CD14-positive monocyte (primary cell): ENCODE measurements around the gene CISH. TPM values are rescaled to one million over a fixed set of nuclear protein-coding genes. Genes with fewer than 3 reads are reported as not detected.

Experiments
- DNase-seq, 3 donors: peaks; one replicate each; pipeline ENCODE4 v3.0.0-alpha.2; 2011 to 2022
- H2AFZ ChIP-seq: 2 replicates; pipeline ENCODE4 v1.6.0; 2012; ENCODE audit warnings: mild to moderate bottlenecking, low read depth, low read length, inconsistent platforms; ENCODE audit not compliant: insufficient read depth, poor library complexity, severe bottlenecking
- H3K27ac ChIP-seq, 2 donors: 1 replicate in 1 of 2; 2 replicates in 1 of 2; pipeline ENCODE4 v1.5.1; 2012 to 2013; ENCODE audit warnings: low read length in 2 of 2, control low read depth in 1 of 2, inconsistent platforms in 1 of 2, low read depth in 1 of 2, mild to moderate bottlenecking in 1 of 2
- H3K27me3 ChIP-seq, 2 donors: one replicate each; pipeline versions ENCODE4 v1.6.0 to v1.6.1; 2011 to 2013; ENCODE audit warnings: low read length in 2 of 2; ENCODE audit not compliant: control insufficient read depth in 2 of 2, insufficient read depth in 2 of 2
- H3K36me3 ChIP-seq, 2 donors: replicated peaks in 1 of 2; 1 replicate in 1 of 2; 2 replicates in 1 of 2; pipeline versions ENCODE4 v1.5.1 to v1.6.1; 2012 to 2013; ENCODE audit warnings: low read length in 2 of 2, control low read depth in 1 of 2, inconsistent platforms in 1 of 2, mild to moderate bottlenecking in 1 of 2; ENCODE audit not compliant: insufficient read depth in 2 of 2, control insufficient read depth in 1 of 2
- H3K4me1 ChIP-seq, 2 donors: 1 replicate in 1 of 2; 2 replicates in 1 of 2; pipeline versions ENCODE4 v1.5.1 to v1.6.1; 2012 to 2013; ENCODE audit warnings: low read length in 2 of 2, control low read depth in 1 of 2, inconsistent platforms in 1 of 2, mild to moderate bottlenecking in 1 of 2, moderate library complexity in 1 of 2; ENCODE audit not compliant: insufficient read depth in 2 of 2, control insufficient read depth in 1 of 2
- H3K4me2 ChIP-seq: replicated peaks from 2 replicates; pipeline ENCODE3; 2012; ENCODE audit warnings: low read length, moderate library complexity, mild to moderate bottlenecking; ENCODE audit not compliant: poor library complexity, severe bottlenecking; ENCODE audit errors: extremely low read depth
- H3K4me3 ChIP-seq, 3 experiments: fragments of 200-600 bp in 1 of 3; sonication (generic) in 1 of 3; replicated peaks in 1 of 3; 1 replicate in 2 of 3; 2 replicates in 1 of 3; pipeline ENCODE4 v1.5.1; 2011 to 2013; ENCODE audit warnings: low read length in 3 of 3, mild to moderate bottlenecking in 3 of 3, control low read depth in 2 of 3, low read depth in 2 of 3, inconsistent platforms in 1 of 3, moderate library complexity in 1 of 3
- H3K79me2 ChIP-seq: 2 replicates; pipeline ENCODE4 v1.6.0; 2012; ENCODE audit warnings: mild to moderate bottlenecking, control low read depth, inconsistent platforms, low read length, moderate library complexity; ENCODE audit not compliant: insufficient read depth
- H3K9ac ChIP-seq: 2 replicates; pipeline ENCODE4 v1.6.0; 2017; ENCODE audit warnings: low read length, mild to moderate bottlenecking; ENCODE audit not compliant: insufficient read depth, poor library complexity, severe bottlenecking
- H3K9me3 ChIP-seq, 2 donors: replicated peaks in 1 of 2; 1 replicate in 1 of 2; 2 replicates in 1 of 2; pipeline versions ENCODE4 v1.5.1 to v1.6.1; 2012 to 2013; ENCODE audit warnings: low read length in 2 of 2, control low read depth in 1 of 2; ENCODE audit not compliant: control insufficient read depth in 1 of 2, insufficient read depth in 1 of 2
- H4K20me1 ChIP-seq: 2 replicates; pipeline ENCODE4 v1.6.0; 2012; ENCODE audit warnings: mild to moderate bottlenecking, low read length, control low read depth, moderate library complexity; ENCODE audit not compliant: insufficient read depth
- H3K27ac Mint-ChIP-seq, 7 donors: one replicate each; pipeline ENCODE4 v1.8.0; 2020; ENCODE audit warnings: mild to moderate bottlenecking in 7 of 7, mixed read lengths in 7 of 7, moderate library complexity in 6 of 7, inconsistent platforms in 2 of 7
- H3K27me3 Mint-ChIP-seq, 3 donors: one replicate each; pipeline ENCODE4 v1.8.0; 2021 to 2022; ENCODE audit warnings: low read depth in 3 of 3, mild to moderate bottlenecking in 3 of 3, mixed read lengths in 3 of 3, moderate library complexity in 3 of 3, inconsistent platforms in 1 of 3
- H3K36me3 Mint-ChIP-seq, 2 donors: one replicate each; pipeline ENCODE4 v1.8.0; 2020; ENCODE audit warnings: mixed read lengths in 2 of 2, inconsistent platforms in 1 of 2, mild to moderate bottlenecking in 1 of 2
- H3K4me1 Mint-ChIP-seq: one replicate; pipeline ENCODE4 v1.8.0; 2020; ENCODE audit warnings: mild to moderate bottlenecking, mixed read lengths
- H3K4me3 Mint-ChIP-seq, 2 donors: one replicate each; pipeline ENCODE4 v1.8.0; 2020; ENCODE audit warnings: mild to moderate bottlenecking in 2 of 2, mixed read lengths in 2 of 2, moderate library complexity in 1 of 2
- H3K9me3 Mint-ChIP-seq, 7 donors: one replicate each; pipeline ENCODE4 v1.8.0; 2020 to 2022; ENCODE audit warnings: mixed read lengths in 7 of 7, mild to moderate bottlenecking in 6 of 7, moderate library complexity in 6 of 7, inconsistent platforms in 2 of 7
- WGBS: methylation state at CpG from one replicate; pipeline ENCODE4 v1.1.5; 2013; ENCODE audit warnings: missing lambda C conversion rate; ENCODE audit not compliant: insufficient coverage; 5-methylcytosine and 5-hydroxymethylcytosine counted together
- intact Hi-C, 2 donors: fragments of 100-400 bp; cut with micrococcal nuclease; formaldehyde crosslinking; loops; one replicate each; pipeline versions ENCODE4 v1.15.0 to v1.15.1; 2023
- polyA plus RNA-seq, 3 donors: library from polyadenylated mRNA; depleted of rRNA in 1 of 3; unstranded in 2 of 3; stranded (reverse) in 1 of 3; fragments of 300-500 nt in 2 of 3; fragments of >200 nt in 1 of 3; fragmentation: Illumina TruSeq in 2 of 3; gene quantifications; 1 replicate in 2 of 3; 2 replicates in 1 of 3; pipeline ENCODE4 v1.2.3, GENCODE V29; 2012 to 2021
- TF ChIP-seq, protein P1 (sequence below): fragments of 200-600 bp; IDR thresholded peaks from one replicate; pipeline ENCODE4 v1.8.0; 2022; ENCODE audit warnings: antibody characterized with exemption, mild to moderate bottlenecking

Gene CISH
- polyA plus RNA-seq, 3 donors = 2.9 to 20.1 (median 6.2) TPM

DNA sequence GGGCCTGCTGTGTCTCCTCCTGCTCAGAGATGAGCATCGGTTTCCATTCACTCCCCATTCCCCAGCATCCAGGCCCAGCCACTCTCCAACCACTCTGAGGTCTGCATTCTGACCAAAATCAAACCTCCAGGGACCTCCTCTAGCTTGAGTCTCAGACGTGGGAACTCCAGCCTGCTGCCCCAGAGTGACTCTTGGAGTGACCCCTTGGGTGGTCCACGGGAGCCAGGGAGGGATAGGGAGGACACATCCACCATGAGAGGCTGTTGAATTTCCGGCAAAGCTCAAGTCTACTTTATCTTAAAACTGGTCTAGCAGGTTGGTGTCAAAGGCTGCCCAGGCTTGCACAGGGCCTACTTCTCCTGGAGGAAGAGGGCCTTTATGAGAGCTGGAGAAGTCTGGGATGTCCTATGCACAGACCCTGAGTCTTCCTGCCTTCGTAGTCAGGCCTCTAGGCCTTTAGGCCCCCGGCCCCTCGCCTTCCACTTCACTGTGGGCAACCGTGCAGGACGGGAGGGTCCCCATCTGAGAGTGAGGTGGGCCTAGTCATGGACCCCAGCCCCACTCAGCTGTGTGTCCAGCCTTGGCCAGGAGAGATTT, 8.9 kb downstream of the CISH start:
- Histone ChIP-seq H3K27me3 (no peaks in the 10 kb centered on the region), H3K4me2 (peak overlapping the region; percentile 68), H2AFZ (no peak overlapping the region), H3K36me3 (peaks cover 24 to 31% of the 10 kb centered on the region in 2 donors), H3K9me3 (no peaks in the 10 kb centered on the region), H3K79me2 (peaks cover 64% of the 10 kb centered on the region), H3K9ac (peak overlapping the region; percentile 11), H3K4me1 (peaks cover 81 to 89% of the 10 kb centered on the region in 2 donors), H3K27ac (peak overlapping the region; percentile 85 to 88), H3K4me3 (peak overlapping the region in 1 of 3 experiments; percentile 58), H4K20me1 (peaks cover 28% of the 10 kb centered on the region)
- Mint-ChIP-seq H3K4me3 (peak overlapping the region in 1 of 2 donors; percentile 30), H3K9me3 (no peaks in the 10 kb centered on the region), H3K27me3 (peaks cover 0 to 3% (median 0%) of the 10 kb centered on the region in 3 donors), H3K4me1 (peaks cover 87% of the 10 kb centered on the region), H3K27ac (peak overlapping the region in 6 of 7 donors; percentile 63 to 94 (median 89)), H3K36me3 (peaks cover 51 to 63% of the 10 kb centered on the region in 2 donors)
- no peak for DNase-seq
- intact Hi-C loops = no loop called here
- WGBS = 73% methylated on average over 2 of the region's 9 CpGs
- TF ChIP-seq, protein P1, sequence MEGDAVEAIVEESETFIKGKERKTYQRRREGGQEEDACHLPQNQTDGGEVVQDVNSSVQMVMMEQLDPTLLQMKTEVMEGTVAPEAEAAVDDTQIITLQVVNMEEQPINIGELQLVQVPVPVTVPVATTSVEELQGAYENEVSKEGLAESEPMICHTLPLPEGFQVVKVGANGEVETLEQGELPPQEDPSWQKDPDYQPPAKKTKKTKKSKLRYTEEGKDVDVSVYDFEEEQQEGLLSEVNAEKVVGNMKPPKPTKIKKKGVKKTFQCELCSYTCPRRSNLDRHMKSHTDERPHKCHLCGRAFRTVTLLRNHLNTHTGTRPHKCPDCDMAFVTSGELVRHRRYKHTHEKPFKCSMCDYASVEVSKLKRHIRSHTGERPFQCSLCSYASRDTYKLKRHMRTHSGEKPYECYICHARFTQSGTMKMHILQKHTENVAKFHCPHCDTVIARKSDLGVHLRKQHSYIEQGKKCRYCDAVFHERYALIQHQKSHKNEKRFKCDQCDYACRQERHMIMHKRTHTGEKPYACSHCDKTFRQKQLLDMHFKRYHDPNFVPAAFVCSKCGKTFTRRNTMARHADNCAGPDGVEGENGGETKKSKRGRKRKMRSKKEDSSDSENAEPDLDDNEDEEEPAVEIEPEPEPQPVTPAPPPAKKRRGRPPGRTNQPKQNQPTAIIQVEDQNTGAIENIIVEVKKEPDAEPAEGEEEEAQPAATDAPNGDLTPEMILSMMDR = no peak

DNA sequence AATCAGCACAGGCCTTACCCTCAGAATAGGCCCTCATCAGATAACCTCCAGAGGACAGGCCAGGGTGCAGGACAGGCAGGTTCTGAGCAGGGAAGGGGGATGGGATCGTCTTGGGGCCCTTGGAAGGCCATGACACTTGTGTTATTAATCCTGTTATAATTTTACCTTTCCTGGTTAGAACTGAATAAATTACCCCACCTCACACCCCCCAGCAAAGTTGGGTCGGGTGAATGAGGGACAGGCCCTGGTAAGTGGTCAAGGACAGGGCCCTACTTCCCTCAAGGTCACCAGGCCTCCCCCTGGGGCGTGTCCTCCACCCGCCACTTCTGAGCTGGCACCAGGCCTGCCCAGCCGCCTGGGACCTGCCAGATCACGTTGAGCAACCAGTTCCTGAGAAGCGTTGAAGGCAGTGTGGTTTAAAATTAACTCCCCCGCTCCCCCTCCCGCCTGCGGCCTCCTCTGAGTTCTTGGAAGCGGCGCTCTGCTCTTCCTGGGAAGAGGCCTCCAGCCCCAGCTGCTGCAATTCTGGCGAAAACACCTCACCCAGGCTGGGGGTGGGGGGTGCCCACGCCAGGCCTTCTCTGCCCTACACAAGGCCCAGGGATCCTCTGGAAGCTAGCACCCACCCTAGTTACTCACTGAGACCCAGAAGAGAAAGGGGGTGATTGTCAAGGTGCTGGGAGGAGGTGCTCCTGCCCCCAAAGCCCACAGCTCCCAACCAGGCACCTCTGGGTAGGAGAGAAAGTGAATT, 10.6 kb downstream of the CISH start:
- H3K36me3 Mint-ChIP-seq = peaks cover 39 to 46% of the 10 kb centered on the region in 2 donors
- Histone ChIP-seq H3K36me3 (peaks cover 10 to 14% of the 10 kb centered on the region in 2 donors), H2AFZ (peak overlapping the region; percentile 43), H3K4me2 (peak overlapping the region; percentile 68), H3K27me3 (no peaks in the 10 kb centered on the region), H3K79me2 (peaks cover 48% of the 10 kb centered on the region), H3K9me3 (no peaks in the 10 kb centered on the region), H3K27ac (peak overlapping the region; percentile 85 to 88), H3K4me1 (peaks cover 68 to 72% of the 10 kb centered on the region in 2 donors), H4K20me1 (peaks cover 12% of the 10 kb centered on the region), H3K4me3 (peak overlapping the region in 1 of 3 experiments; percentile 58), H3K9ac (peak overlapping the region; percentile 53)
- peak overlapping the region; percentile 83 to 94 (median 91) for H3K27ac Mint-ChIP-seq
- peak; percentile 81 to 92 (median 89) for DNase-seq
- H3K9me3 Mint-ChIP-seq = no peaks in the 10 kb centered on the region
- TF ChIP-seq, protein P1 = no peak
- 0% methylated on average over 5 of the region's 14 CpGs for WGBS
- intact Hi-C loops = no loop called here
- H3K4me1 Mint-ChIP-seq = peaks cover 73% of the 10 kb centered on the region
- peak overlapping the region; percentile 41 to 76 for H3K4me3 Mint-ChIP-seq
- peaks cover 0 to 1% (median 0%) of the 10 kb centered on the region in 3 donors for H3K27me3 Mint-ChIP-seq
